NCI-H2196 treated with DMSO at 0.1 percent for 48 hours (cell line): ENCODE data around the gene PNPLA7.
"Not testable (repeated sequence)": the region's sequence is repeated elsewhere in the genome, so short reads cannot be mapped to it uniquely, and the experiment has no call there.

Source experiments
- DNase-seq: peaks from one replicate; lab custom pipeline; 2025; ENCODE audit not compliant: unreplicated experiment; lab: John Stamatoyannopoulos, UW

Gene PNPLA7

GRCh38 chr9:137543237-137543963 lies 6.8 kb downstream of the PNPLA7 start:
- no peak for DNase-seq

GRCh38 chr9:137542486-137542885 lies 7.7 kb downstream of the PNPLA7 start:
- no peak for DNase-seq

GRCh38 chr9:137540536-137540935 lies 9.7 kb downstream of the PNPLA7 start:
- no peak for DNase-seq

GRCh38 chr9:137538058-137538457 lies 12.1 kb downstream of the PNPLA7 start:
- DNase-seq = no peak

GRCh38 chr9:137536594-137537131 lies 13.5 kb downstream of the PNPLA7 start:
- DNase-seq = not testable (repeated sequence)

- no peak for DNase-seq
Measured at GRCh38 chr9:137535120-137535428, 15.1 kb downstream of the PNPLA7 start.

- peak; percentile 82 for DNase-seq
Measured at GRCh38 chr9:137534256-137535119, 15.7 kb downstream of the PNPLA7 start.

GRCh38 chr9:137532891-137533468 lies 17.2 kb downstream of the PNPLA7 start:
- not testable (repeated sequence) for DNase-seq

GRCh38 chr9:137531099-137531765 lies 19.0 kb downstream of the PNPLA7 start:
- no peak for DNase-seq

GRCh38 chr9:137530331-137530730 lies 19.9 kb downstream of the PNPLA7 start:
- no peak for DNase-seq

- no peak for DNase-seq
Measured at GRCh38 chr9:137524981-137525317, 25.3 kb downstream of the PNPLA7 start.

- DNase-seq = no peak
Measured at GRCh38 chr9:137524161-137524980, 25.8 kb downstream of the PNPLA7 start.

GRCh38 chr9:137522746-137523455 lies 27.3 kb downstream of the PNPLA7 start:
- no peak for DNase-seq

- DNase-seq = peak; percentile 34
Measured at GRCh38 chr9:137521405-137521985, 28.7 kb downstream of the PNPLA7 start.

- no peak for DNase-seq
Measured at GRCh38 chr9:137520614-137521404, 29.4 kb downstream of the PNPLA7 start.

GRCh38 chr9:137519553-137519952 lies 30.6 kb downstream of the PNPLA7 start:
- no peak for DNase-seq

- DNase-seq = not testable (repeated sequence)
Measured at GRCh38 chr9:137518661-137519459, 31.3 kb downstream of the PNPLA7 start.
